Fibroblast of mammary gland (primary cell): ENCODE data around the gene B4GALT4.
"Not testable (repeated sequence)": the region's sequence is repeated elsewhere in the genome, so short reads cannot be mapped to it uniquely, and the experiment has no call there.

Source experiments
- DNase-seq: peaks from one replicate; pipeline ENCODE4 v3.0.0-alpha.2; 2010; ENCODE audit warnings: low read depth
- H3K4me3 ChIP-seq: 2 replicates; pipeline ENCODE4 v1.5.1; 2011; ENCODE audit warnings: low read depth, mild to moderate bottlenecking, low read length, moderate library complexity; ENCODE audit not compliant: control insufficient read depth
- TF ChIP-seq, protein P1 (sequence below): conservative IDR thresholded peaks from 2 replicates; pipeline ENCODE4 v1.5.1; 2011; ENCODE audit warnings: low read depth, low read length, inconsistent platforms; ENCODE audit not compliant: control insufficient read depth, insufficient read depth

B4GALT4 gene

GRCh38 chr3:119176778-119177177, 63.9 kb downstream of the B4GALT4 start:
- DNase-seq: no peak
- TF ChIP-seq, protein P1, sequence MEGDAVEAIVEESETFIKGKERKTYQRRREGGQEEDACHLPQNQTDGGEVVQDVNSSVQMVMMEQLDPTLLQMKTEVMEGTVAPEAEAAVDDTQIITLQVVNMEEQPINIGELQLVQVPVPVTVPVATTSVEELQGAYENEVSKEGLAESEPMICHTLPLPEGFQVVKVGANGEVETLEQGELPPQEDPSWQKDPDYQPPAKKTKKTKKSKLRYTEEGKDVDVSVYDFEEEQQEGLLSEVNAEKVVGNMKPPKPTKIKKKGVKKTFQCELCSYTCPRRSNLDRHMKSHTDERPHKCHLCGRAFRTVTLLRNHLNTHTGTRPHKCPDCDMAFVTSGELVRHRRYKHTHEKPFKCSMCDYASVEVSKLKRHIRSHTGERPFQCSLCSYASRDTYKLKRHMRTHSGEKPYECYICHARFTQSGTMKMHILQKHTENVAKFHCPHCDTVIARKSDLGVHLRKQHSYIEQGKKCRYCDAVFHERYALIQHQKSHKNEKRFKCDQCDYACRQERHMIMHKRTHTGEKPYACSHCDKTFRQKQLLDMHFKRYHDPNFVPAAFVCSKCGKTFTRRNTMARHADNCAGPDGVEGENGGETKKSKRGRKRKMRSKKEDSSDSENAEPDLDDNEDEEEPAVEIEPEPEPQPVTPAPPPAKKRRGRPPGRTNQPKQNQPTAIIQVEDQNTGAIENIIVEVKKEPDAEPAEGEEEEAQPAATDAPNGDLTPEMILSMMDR: no peak
- no peak overlapping the region for H3K4me3 ChIP-seq

DNA sequence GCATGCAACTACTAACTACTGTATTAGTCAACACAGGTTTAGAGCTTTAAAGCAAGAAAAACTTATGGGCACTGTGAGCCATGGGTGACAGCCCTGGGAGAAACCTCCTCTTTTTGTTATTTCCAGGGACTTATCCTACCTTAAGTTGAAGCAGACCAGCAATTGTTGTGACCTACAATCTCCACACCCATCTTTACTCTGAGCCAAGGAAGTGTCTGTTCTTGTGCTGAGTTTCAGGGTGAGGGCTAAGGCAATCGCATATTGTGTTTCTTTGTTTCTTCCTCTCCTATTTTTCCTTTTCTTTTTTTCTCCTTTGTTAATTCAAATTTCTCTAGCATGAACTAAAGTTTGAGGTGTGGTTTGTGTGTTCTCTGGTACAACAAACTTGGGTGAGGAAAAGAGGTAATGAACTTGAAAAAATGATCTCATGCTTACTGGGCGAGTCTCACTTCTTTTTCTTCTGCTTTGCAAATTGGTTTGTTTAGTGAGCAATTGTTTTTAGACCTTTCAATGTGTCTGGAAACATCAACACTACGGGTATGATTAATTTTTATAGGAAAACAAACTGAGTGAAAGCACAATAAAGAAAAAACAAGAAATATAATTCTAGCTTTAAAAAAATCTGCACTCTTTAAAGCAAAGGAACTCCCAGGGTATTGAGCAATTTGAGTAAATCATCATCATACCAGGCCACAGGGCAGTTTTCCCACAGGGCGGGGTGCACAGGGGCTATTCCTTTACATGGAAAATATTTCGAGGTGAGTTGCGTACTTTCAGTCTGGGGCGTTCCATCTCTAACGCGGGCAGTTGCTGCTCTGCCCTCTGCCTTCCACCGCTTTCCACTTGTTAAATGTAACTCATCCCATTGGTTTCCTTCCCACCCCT, 64.6 kb downstream of the B4GALT4 start:
- peak; percentile 38 for DNase-seq
- H3K4me3 ChIP-seq: no peak overlapping the region
- TF ChIP-seq, protein P1: no peak

- TF ChIP-seq, protein P1: no peak
- no peak within 1 kb of the TSS for H3K4me3 ChIP-seq
- no peak for DNase-seq
These were observed 67.4 kb downstream of the B4GALT4 start, which contains the start of gene UPK1B for GRCh38 chr3:119173325-119173724. Gene UPK1B (plus strand): TSS chr3:119173598. CDS start chr3:119186742, 13,144 bp downstream.

DNA sequence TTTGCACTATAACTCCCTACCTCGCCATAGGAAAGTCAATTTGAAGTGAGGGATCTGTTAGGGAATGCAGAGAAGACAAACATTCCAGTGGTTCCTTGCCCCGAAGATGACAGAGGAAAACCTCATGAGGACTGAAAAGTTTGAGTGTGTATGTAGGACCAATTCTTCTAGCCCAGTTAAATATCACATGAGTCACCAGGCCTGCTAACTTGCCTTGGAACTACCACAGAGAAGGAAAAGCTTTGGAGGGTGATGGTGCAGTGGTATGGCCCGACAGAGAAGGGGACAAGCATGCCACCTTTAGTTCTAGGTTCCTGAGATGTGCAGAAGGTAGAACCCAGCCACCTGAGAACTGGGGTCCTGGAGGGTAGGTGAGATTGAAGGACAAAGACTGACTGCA, 69.9 kb downstream of the B4GALT4 start:
- no peak for DNase-seq
- TF ChIP-seq, protein P1: no peak
- no peak overlapping the region for H3K4me3 ChIP-seq

- H3K4me3 ChIP-seq, DNase-seq: not testable (repeated sequence)
These were observed 75.9 kb downstream of the B4GALT4 start for GRCh38 chr3:119164745-119165144.
